ENCODE results near the gene EMP1.
A peak's percentile ranks its signal among the peaks of the same experiment; 100 is the strongest.

The EMP1 gene

DNA sequence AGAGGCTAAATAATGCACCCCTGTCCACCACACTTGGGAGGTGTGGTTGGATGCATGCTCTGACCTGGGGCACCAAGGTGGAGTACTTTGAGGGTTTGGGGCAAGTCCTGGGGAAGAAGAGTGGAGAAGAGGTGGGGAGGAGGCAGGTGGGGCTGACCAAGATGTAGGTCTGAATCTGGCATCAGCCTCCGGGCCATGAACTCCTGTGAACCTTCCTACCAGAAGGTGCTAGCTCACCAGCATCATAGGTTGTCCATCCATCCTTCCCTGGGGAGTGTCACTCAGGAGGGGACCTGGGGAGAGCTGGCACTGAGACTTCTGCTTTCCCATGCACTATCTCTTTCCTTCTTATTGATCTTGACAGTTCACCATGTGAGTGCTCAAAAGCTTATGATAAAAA lies 13.6 kb upstream of the EMP1 start:
- H3K27me3 ChIP-seq (ENCODE audit: insufficient read depth, low read length), result no peaks in the 10 kb centered on the region
- H3K4me1 ChIP-seq (ENCODE audit: control insufficient read depth in 1 of 2, insufficient read depth in 2 of 2, low read length in 2 of 2), result peaks cover 8 to 21% of the 10 kb centered on the region in 2 experiments
- peaks cover 3% of the 10 kb centered on the region for H3K79me1 ChIP-seq (ENCODE audit: low read length)
- no peak overlapping the region for H3K4me3 ChIP-seq (ENCODE audit: low read depth, low read length)
- no peaks in the 10 kb centered on the region for H3K36me3 ChIP-seq (ENCODE audit: control insufficient read depth in 1 of 2, insufficient read depth in 2 of 2, low read length in 2 of 2)
- H4K91ac ChIP-seq (ENCODE audit: low read depth, low read length), result no peak overlapping the region
- H3K27ac ChIP-seq (ENCODE audit: low read depth, low read length), result no peak overlapping the region
- no CpG with 5 or more reads among the region's 1 CpG for WGBS (ENCODE audit: extremely low coverage, insufficient coverage, insufficient read length)
- no peaks in the 10 kb centered on the region for H3K9me3 ChIP-seq (ENCODE audit: insufficient read depth, low read depth, low read length)
- DNase-seq, result no peak
- no peak overlapping the region for H2BK5ac ChIP-seq (ENCODE audit: low read depth, low read length, poor library complexity)
- H2BK12ac ChIP-seq (ENCODE audit: low read length), result no peak overlapping the region
- H4K12ac ChIP-seq (ENCODE audit: low read depth, low read length), result no peak overlapping the region
- H3K4ac ChIP-seq (ENCODE audit: low read depth, low read length), result no peak overlapping the region
- H3K4me2 ChIP-seq (ENCODE audit: low read length), result no peak overlapping the region
- no peak overlapping the region for H3K23ac ChIP-seq (ENCODE audit: low read length)
- H4K8ac ChIP-seq (ENCODE audit: low read depth, low read length), result no peak overlapping the region
- H2BK120ac ChIP-seq (ENCODE audit: insufficient read depth, low read length, poor library complexity), result no peak overlapping the region
- no peaks in the 10 kb centered on the region for H3K79me2 ChIP-seq (ENCODE audit: control insufficient read depth, insufficient read depth, low read length, poor library complexity)
- no peak overlapping the region for H3K14ac ChIP-seq (ENCODE audit: low read length)
- H3K9ac ChIP-seq (ENCODE audit: low read length), result no peak overlapping the region
- H2AFZ ChIP-seq (ENCODE audit: insufficient read depth, low read length, poor library complexity), result no peak overlapping the region
- H3K18ac ChIP-seq (ENCODE audit: low read length), result no peak overlapping the region
- no peak overlapping the region for H2AK5ac ChIP-seq (ENCODE audit: low read length)

DNA sequence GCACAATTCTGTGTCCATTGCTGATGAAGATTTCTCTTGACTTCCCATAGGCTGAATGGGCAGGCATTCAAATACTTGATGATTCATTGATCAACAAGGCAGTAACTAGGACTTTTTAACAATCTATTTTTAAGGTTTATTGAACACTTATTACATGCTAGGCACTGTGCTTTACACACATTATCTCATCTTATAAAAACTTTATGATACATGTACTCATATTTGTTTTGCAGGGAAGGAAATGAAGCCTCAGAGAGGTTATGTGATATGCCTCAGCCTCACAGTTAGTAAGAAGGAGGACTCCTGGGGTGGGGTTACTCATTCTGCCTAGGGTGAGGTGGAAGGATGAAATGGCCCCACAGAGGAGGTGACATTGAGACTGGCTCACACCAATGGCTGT lies 12.9 kb upstream of the EMP1 start:
- Histone ChIP-seq H3K4ac (ENCODE audit: low read depth, low read length) (no peak overlapping the region), H3K27ac (ENCODE audit: low read depth, low read length) (no peak overlapping the region), H3K23ac (ENCODE audit: low read length) (no peak overlapping the region), H4K91ac (ENCODE audit: low read depth, low read length) (no peak overlapping the region), H3K27me3 (ENCODE audit: insufficient read depth, low read length) (no peaks in the 10 kb centered on the region), H3K4me1 (ENCODE audit: control insufficient read depth in 1 of 2, insufficient read depth in 2 of 2, low read length in 2 of 2) (peaks cover 8 to 21% of the 10 kb centered on the region in 2 experiments), H3K4me3 (ENCODE audit: low read depth, low read length) (no peak overlapping the region), H2BK5ac (ENCODE audit: low read depth, low read length, poor library complexity) (no peak overlapping the region), H2BK12ac (ENCODE audit: low read length) (no peak overlapping the region), H2BK120ac (ENCODE audit: insufficient read depth, low read length, poor library complexity) (no peak overlapping the region), H3K14ac (ENCODE audit: low read length) (no peak overlapping the region), H3K79me1 (ENCODE audit: low read length) (peaks cover 3% of the 10 kb centered on the region), H3K36me3 (ENCODE audit: control insufficient read depth in 1 of 2, insufficient read depth in 2 of 2, low read length in 2 of 2) (no peaks in the 10 kb centered on the region), H3K9ac (ENCODE audit: low read length) (no peak overlapping the region), H4K8ac (ENCODE audit: low read depth, low read length) (no peak overlapping the region), H3K4me2 (ENCODE audit: low read length) (no peak overlapping the region), H2AK5ac (ENCODE audit: low read length) (no peak overlapping the region), H2AFZ (ENCODE audit: insufficient read depth, low read length, poor library complexity) (no peak overlapping the region), H3K79me2 (ENCODE audit: control insufficient read depth, insufficient read depth, low read length, poor library complexity) (no peaks in the 10 kb centered on the region), H3K18ac (ENCODE audit: low read length) (no peak overlapping the region), H4K12ac (ENCODE audit: low read depth, low read length) (no peak overlapping the region), H3K9me3 (ENCODE audit: insufficient read depth, low read depth, low read length) (no peaks in the 10 kb centered on the region)
- DNase-seq, result no peak

DNA sequence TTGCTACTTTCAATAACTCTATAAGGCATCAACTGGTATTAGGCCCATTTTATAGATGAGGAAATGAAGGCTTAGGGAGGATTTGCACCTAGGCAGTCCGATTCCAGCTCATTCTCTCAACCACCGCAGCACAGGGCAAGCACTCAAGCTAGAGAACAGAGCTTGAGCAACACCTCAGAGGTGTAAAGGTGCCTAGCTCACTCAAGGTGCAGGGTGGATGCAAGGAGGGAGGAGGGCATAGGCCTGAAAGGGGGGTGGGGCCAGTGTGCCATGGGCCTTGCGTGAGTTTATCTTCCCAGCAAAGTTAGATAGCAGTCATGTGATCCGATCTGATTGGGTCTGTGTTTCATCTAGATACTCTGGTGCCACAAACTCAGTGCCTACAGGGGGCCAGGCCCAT lies 10.2 kb upstream of the EMP1 start:
- Histone ChIP-seq H4K8ac (ENCODE audit: low read depth, low read length) (no peak overlapping the region), H4K91ac (ENCODE audit: low read depth, low read length) (no peak overlapping the region), H3K27me3 (ENCODE audit: insufficient read depth, low read length) (no peaks in the 10 kb centered on the region), H2AK5ac (ENCODE audit: low read length) (no peak overlapping the region), H3K23ac (ENCODE audit: low read length) (no peak overlapping the region), H3K79me2 (ENCODE audit: control insufficient read depth, insufficient read depth, low read length, poor library complexity) (no peaks in the 10 kb centered on the region), H3K9ac (ENCODE audit: low read length) (no peak overlapping the region), H2BK12ac (ENCODE audit: low read length) (no peak overlapping the region), H3K4me3 (ENCODE audit: low read depth, low read length) (no peak overlapping the region), H3K4ac (ENCODE audit: low read depth, low read length) (no peak overlapping the region), H3K4me1 (ENCODE audit: control insufficient read depth in 1 of 2, insufficient read depth in 2 of 2, low read length in 2 of 2) (peaks cover 3 to 13% of the 10 kb centered on the region in 2 experiments), H3K36me3 (ENCODE audit: control insufficient read depth in 1 of 2, insufficient read depth in 2 of 2, low read length in 2 of 2) (no peaks in the 10 kb centered on the region), H3K18ac (ENCODE audit: low read length) (no peak overlapping the region), H3K4me2 (ENCODE audit: low read length) (no peak overlapping the region), H3K9me3 (ENCODE audit: insufficient read depth, low read depth, low read length) (no peaks in the 10 kb centered on the region), H2BK5ac (ENCODE audit: low read depth, low read length, poor library complexity) (no peak overlapping the region), H4K12ac (ENCODE audit: low read depth, low read length) (no peak overlapping the region), H2BK120ac (ENCODE audit: insufficient read depth, low read length, poor library complexity) (peak overlapping the region; percentile 18), H3K79me1 (ENCODE audit: low read length) (peaks cover 3% of the 10 kb centered on the region), H2AFZ (ENCODE audit: insufficient read depth, low read length, poor library complexity) (no peak overlapping the region), H3K27ac (ENCODE audit: low read depth, low read length) (no peak overlapping the region), H3K14ac (ENCODE audit: low read length) (no peak overlapping the region)
- WGBS (ENCODE audit: extremely low coverage, insufficient coverage, insufficient read length), result no CpG with 5 or more reads among the region's 4 CpGs
- DNase-seq, result no peak

DNA sequence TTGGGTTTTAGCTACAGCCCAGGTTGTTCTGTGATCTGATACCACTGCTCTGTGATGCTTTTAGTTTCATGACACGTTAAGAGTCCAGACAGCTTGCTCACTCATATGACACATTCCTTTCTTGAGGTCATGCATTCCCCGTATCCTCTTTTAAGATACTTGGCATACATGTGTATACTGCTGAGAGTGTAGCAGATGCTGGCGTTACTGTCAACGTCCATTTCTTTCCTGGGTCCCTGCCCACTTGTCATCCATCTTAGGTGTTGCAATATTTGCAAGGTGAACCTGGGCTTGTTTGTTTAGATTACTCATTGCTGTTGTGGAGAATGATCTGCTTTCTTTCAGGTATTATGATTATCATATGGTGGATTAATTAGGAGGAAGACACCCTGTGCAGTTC lies 9.1 kb upstream of the EMP1 start:
- Histone ChIP-seq H4K8ac (ENCODE audit: low read depth, low read length) (no peak overlapping the region), H3K27me3 (ENCODE audit: insufficient read depth, low read length) (no peaks in the 10 kb centered on the region), H3K27ac (ENCODE audit: low read depth, low read length) (no peak overlapping the region), H2AK5ac (ENCODE audit: low read length) (no peak overlapping the region), H3K23ac (ENCODE audit: low read length) (no peak overlapping the region), H3K4me1 (ENCODE audit: control insufficient read depth in 1 of 2, insufficient read depth in 2 of 2, low read length in 2 of 2) (peaks cover 3 to 6% of the 10 kb centered on the region in 2 experiments), H2AFZ (ENCODE audit: insufficient read depth, low read length, poor library complexity) (peak overlapping the region; percentile 30), H3K4me3 (ENCODE audit: low read depth, low read length) (no peak overlapping the region), H4K91ac (ENCODE audit: low read depth, low read length) (no peak overlapping the region), H2BK5ac (ENCODE audit: low read depth, low read length, poor library complexity) (no peak overlapping the region), H3K9me3 (ENCODE audit: insufficient read depth, low read depth, low read length) (no peaks in the 10 kb centered on the region), H3K4ac (ENCODE audit: low read depth, low read length) (no peak overlapping the region), H3K14ac (ENCODE audit: low read length) (no peak overlapping the region), H3K79me2 (ENCODE audit: control insufficient read depth, insufficient read depth, low read length, poor library complexity) (no peaks in the 10 kb centered on the region), H2BK12ac (ENCODE audit: low read length) (peak overlapping the region; percentile 27), H3K36me3 (ENCODE audit: control insufficient read depth in 1 of 2, insufficient read depth in 2 of 2, low read length in 2 of 2) (no peaks in the 10 kb centered on the region), H2BK120ac (ENCODE audit: insufficient read depth, low read length, poor library complexity) (no peak overlapping the region), H3K9ac (ENCODE audit: low read length) (no peak overlapping the region), H3K18ac (ENCODE audit: low read length) (no peak overlapping the region), H3K79me1 (ENCODE audit: low read length) (peaks cover 3% of the 10 kb centered on the region), H4K12ac (ENCODE audit: low read depth, low read length) (no peak overlapping the region), H3K4me2 (ENCODE audit: low read length) (peak overlapping the region; percentile 32)
- WGBS (ENCODE audit: extremely low coverage, insufficient coverage, insufficient read length), result no CpG with 5 or more reads among the region's 4 CpGs
- peak; percentile 90 to 96 for DNase-seq
